Gastroesophageal sphincter (tissue), 4 donors: ENCODE data around the gene CHKA. TPM values are rescaled to one million over a fixed set of nuclear protein-coding genes. Genes with fewer than 3 reads are reported as not detected.

Source experiments
- ATAC-seq: fragments of 150-250 bp; one replicate; pipeline ENCODE4 v1.9.1; 2016; ENCODE audit warnings: mild to moderate bottlenecking, moderate library complexity
- H3K27ac ChIP-seq, 4 donors: fragments of 200-600 bp; sonication (generic) in 3 of 4; 1 replicate in 3 of 4; 2 replicates in 1 of 4; pipeline ENCODE4 v1.5.1; 2016 to 2019
- H3K27me3 ChIP-seq: fragments of 200-600 bp; sonication (generic); one replicate; pipeline ENCODE4 v1.5.1; 2019
- H3K36me3 ChIP-seq, 2 donors: fragments of 200-600 bp; sonication (generic); one replicate each; pipeline ENCODE4 v1.5.1; 2019; ENCODE audit warnings: control low read depth in 1 of 2
- H3K4me1 ChIP-seq, 3 donors: fragments of 200-600 bp; sonication (generic); 1 replicate in 2 of 3; 2 replicates in 1 of 3; pipeline ENCODE4 v1.5.1; 2016 to 2019; ENCODE audit warnings: control low read depth in 2 of 3
- H3K4me3 ChIP-seq, 2 donors: fragments of 200-600 bp; sonication (generic); one replicate each; pipeline ENCODE4 v1.5.1; 2019; ENCODE audit warnings: mild to moderate bottlenecking in 1 of 2, moderate library complexity in 1 of 2
- H3K9me3 ChIP-seq, 3 donors: fragments of 200-600 bp; sonication (generic); one replicate each; pipeline ENCODE4 v1.5.1; 2017 to 2019; ENCODE audit warnings: control low read depth in 2 of 3
- EP300 ChIP-seq: sonication (generic); formaldehyde crosslinking; IDR thresholded peaks from one replicate; pipeline ENCODE4 v1.6.1; 2017; ENCODE audit warnings: antibody characterized with exemption, mild to moderate bottlenecking
- POLR2A ChIP-seq, 2 donors: fragments of 450-650 bp; IDR thresholded peaks; one replicate each; pipeline ENCODE4 v1.6.1; 2017; ENCODE audit warnings: antibody characterized with exemption in 2 of 2, mild to moderate bottlenecking in 2 of 2, moderate library complexity in 1 of 2
- POLR2AphosphoS5 ChIP-seq: sonication (generic); formaldehyde crosslinking; IDR thresholded peaks from one replicate; pipeline ENCODE4 v1.6.1; 2017; ENCODE audit warnings: antibody characterized with exemption
- WGBS, 2 donors: methylation state at CpG; one replicate each; pipeline ENCODE4 v1.1.5; 2018; ENCODE audit warnings: low coverage in 1 of 2; 5-methylcytosine and 5-hydroxymethylcytosine counted together
- total RNA-seq, 4 donors: library from RNA; depleted of rRNA; stranded (reverse); fragments of >200 nt; gene quantifications; one replicate each; pipeline ENCODE4 v1.1.0, GENCODE V29; 2016
- TF ChIP-seq, protein P1 (sequence below), 4 experiments: fragments of 200-600 bp in 2 of 4; fragments of 450-650 bp in 2 of 4; sonication (generic) in 1 of 4; IDR thresholded peaks; one replicate each; pipeline ENCODE4 v1.5.1; 2017 to 2019; ENCODE audit warnings: antibody characterized with exemption in 4 of 4, mild to moderate bottlenecking in 2 of 4, moderate library complexity in 2 of 4

Gene CHKA
- total RNA-seq, 4 donors from 2014 or later, result 11.1 to 66.1 (median 33.9) TPM

DNA sequence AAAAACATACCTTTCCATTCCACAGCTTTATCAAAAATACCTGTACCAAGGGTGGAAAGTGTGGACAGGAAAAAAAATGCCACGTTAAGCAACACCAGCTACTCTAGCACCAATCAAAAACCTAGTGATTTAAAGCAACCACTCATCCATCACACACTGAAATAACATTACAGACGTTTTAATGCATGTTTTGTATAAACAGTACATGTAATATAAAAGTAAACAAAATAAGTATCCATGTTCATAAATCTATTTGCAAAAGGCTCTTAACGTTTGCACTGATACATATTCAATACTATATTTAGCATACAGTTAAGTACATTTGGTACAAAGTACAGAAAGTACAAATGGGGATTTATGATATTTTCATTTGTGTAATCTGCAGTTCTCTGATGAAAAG lies 38.7 kb downstream of the CHKA start:
- Histone ChIP-seq H3K27me3 (no peaks in the 10 kb centered on the region), H3K4me3 (no peak overlapping the region), H3K9me3 (no peaks in the 10 kb centered on the region), H3K36me3 (peaks cover 0 to 39% of the 10 kb centered on the region in 2 donors), H3K27ac (no peak overlapping the region), H3K4me1 (peaks cover 0 to 25% (median 0%) of the 10 kb centered on the region in 3 donors)
- 23 to 36% methylated on average over 3 of the region's 3 CpGs for WGBS, 2 donors
- TF ChIP-seq, protein P1, sequence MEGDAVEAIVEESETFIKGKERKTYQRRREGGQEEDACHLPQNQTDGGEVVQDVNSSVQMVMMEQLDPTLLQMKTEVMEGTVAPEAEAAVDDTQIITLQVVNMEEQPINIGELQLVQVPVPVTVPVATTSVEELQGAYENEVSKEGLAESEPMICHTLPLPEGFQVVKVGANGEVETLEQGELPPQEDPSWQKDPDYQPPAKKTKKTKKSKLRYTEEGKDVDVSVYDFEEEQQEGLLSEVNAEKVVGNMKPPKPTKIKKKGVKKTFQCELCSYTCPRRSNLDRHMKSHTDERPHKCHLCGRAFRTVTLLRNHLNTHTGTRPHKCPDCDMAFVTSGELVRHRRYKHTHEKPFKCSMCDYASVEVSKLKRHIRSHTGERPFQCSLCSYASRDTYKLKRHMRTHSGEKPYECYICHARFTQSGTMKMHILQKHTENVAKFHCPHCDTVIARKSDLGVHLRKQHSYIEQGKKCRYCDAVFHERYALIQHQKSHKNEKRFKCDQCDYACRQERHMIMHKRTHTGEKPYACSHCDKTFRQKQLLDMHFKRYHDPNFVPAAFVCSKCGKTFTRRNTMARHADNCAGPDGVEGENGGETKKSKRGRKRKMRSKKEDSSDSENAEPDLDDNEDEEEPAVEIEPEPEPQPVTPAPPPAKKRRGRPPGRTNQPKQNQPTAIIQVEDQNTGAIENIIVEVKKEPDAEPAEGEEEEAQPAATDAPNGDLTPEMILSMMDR (IDR thresholded peaks at IDR 0.05), result no peak
- TF ChIP-seq POLR2AphosphoS5 (no peak), POLR2A (IDR thresholded peaks at IDR 0.05) (no peak), EP300 (no peak)
- ATAC-seq, result no peak

DNA sequence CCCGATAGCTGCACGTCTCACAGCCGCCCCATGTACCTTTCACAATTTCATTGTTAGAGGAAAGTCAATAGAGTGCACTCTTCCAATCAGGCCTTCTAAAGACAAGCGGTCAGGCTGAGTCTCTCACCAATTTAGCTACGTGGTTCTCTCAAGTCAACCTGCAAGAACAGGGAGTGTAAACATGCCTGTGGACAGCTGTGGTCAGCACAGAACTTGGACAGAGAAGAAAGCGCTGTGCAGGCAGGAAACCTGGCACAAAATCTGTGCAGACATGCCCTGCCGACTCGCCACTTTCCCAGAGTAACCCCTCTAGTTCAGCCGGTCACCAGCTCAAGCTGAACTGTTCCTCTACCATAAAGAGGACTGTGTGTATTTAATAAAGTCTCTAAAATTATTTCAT lies 39.5 kb downstream of the CHKA start:
- no peaks in the 10 kb centered on the region for H3K27me3 ChIP-seq
- TF ChIP-seq, protein P1 (IDR thresholded peaks at IDR 0.05), result no peak
- peak; percentile 13 for TF ChIP-seq POLR2AphosphoS5
- H3K9me3 ChIP-seq, result no peaks in the 10 kb centered on the region
- H3K27ac ChIP-seq, result no peak overlapping the region
- H3K4me3 ChIP-seq, result no peak overlapping the region
- peaks cover 0 to 25% (median 0%) of the 10 kb centered on the region in 3 donors for H3K4me1 ChIP-seq
- ATAC-seq, result no peak
- 83 to 89% methylated on average over 5 to 9 of the region's 9 CpGs for WGBS, 2 donors
- H3K36me3 ChIP-seq, result peaks cover 0 to 46% of the 10 kb centered on the region in 2 donors

DNA sequence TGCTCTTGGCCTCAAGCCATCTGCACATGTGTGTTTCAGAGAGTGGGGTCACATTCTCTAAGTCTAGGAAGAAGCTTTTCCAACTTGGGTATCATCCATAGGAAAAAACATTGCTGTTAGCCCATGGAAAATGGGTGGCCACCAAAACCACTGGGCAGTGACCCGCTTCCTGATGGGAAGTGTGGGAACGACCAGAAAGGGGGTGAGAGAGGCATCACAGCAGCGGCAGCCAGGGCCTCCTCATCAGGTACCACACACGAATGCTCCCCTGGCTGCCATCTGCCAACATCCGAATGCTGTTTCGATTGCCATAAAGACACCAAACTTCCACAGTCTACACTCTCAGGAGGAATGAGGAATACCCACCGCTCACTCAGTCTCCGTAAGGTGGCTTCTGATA lies 40.3 kb downstream of the CHKA start:
- WGBS, 2 donors, result 97 to 98% methylated on average over 6 to 8 of the region's 8 CpGs
- no peaks in the 10 kb centered on the region for H3K9me3 ChIP-seq
- peaks cover 0 to 25% (median 0%) of the 10 kb centered on the region in 3 donors for H3K4me1 ChIP-seq
- H3K4me3 ChIP-seq, result no peak overlapping the region
- no peak for ATAC-seq
- TF ChIP-seq, protein P1 (IDR thresholded peaks at IDR 0.05), result no peak
- TF ChIP-seq POLR2A (IDR thresholded peaks at IDR 0.05) (no peak), POLR2AphosphoS5 (no peak), EP300 (no peak)
- H3K36me3 ChIP-seq, result peaks cover 0 to 51% of the 10 kb centered on the region in 2 donors
- H3K27ac ChIP-seq, result no peak overlapping the region
- H3K27me3 ChIP-seq, result no peaks in the 10 kb centered on the region

DNA sequence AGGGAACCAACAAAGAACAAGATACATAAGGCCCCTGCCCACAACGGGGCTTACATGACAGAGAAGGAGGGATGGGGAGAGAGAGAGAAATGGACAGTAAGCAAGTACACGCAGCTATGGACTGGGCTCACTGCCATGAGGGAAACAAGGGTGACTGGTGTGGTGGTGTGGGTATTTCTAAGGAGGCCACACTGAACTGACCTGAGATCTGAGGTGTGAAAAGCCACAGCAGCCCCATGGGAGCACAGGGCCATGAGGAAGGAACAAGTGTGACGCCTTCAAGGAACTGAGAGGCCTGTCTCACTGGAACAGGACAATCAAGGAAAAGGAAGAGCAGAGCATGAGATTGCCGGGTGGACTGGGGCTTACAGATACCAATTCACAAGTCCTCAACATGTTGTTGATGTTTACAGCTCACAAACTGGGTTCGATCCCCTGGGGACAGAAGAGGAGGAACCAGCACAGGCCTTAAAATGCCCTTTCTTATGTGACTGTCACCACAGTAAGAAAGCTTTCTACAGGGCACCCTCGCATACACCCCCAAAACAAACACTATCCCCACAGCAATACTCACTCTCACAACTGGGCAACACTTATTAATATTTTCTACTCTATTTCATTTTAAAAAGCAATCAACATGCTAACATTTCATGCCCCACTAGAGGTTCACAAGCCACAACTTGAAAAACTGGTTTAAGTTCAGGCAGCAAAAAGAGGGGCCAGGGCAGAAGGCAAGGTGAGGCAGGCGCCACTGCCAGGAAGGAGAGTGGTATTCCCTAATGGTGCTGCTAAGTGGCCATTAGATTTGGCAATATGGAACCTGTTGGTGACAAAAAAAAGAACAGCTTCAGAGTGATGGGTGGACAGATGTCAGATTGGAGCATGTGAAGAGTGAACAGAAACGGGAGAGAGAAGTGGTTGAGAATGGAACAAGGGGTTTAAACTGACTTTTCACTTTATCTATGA lies 43.3 kb downstream of the CHKA start:
- no peaks in the 10 kb centered on the region for H3K9me3 ChIP-seq
- TF ChIP-seq POLR2A (IDR thresholded peaks at IDR 0.05), result no peak
- TF ChIP-seq, protein P1 (IDR thresholded peaks at IDR 0.05), result no peak
- no peak for TF ChIP-seq EP300
- no peak for TF ChIP-seq POLR2AphosphoS5
- H3K36me3 ChIP-seq, result peaks cover 0 to 73% of the 10 kb centered on the region in 2 donors
- ATAC-seq, result no peak
- H3K4me3 ChIP-seq, result no peak overlapping the region
- peaks cover 0 to 21% (median 0%) of the 10 kb centered on the region in 3 donors for H3K4me1 ChIP-seq
- WGBS, 2 donors, result 79 to 83% methylated on average over 7 of the region's 8 CpGs
- H3K27me3 ChIP-seq, result no peaks in the 10 kb centered on the region
- no peak overlapping the region for H3K27ac ChIP-seq
